Fibroblast of lung (primary cell): ENCODE data around the gene LAMA4.

ENCODE experiments used
- EZH2 ChIP-seq: IDR thresholded peaks from 2 replicates; pipeline ENCODE4 v1.5.1; 2012; ENCODE audit warnings: low read length, control low read depth, mild to moderate bottlenecking; ENCODE audit errors: missing control alignments
- TF ChIP-seq, protein P1 (sequence below), 2 donors: IDR thresholded peaks in 1 of 2; conservative IDR thresholded peaks in 1 of 2; 1 replicate in 1 of 2; 2 replicates in 1 of 2; pipeline ENCODE4 v1.5.1; 2011 to 2012; ENCODE audit warnings: low read length in 2 of 2, control low read depth in 1 of 2, inconsistent platforms in 1 of 2, low read depth in 1 of 2, mild to moderate bottlenecking in 1 of 2

DNA sequence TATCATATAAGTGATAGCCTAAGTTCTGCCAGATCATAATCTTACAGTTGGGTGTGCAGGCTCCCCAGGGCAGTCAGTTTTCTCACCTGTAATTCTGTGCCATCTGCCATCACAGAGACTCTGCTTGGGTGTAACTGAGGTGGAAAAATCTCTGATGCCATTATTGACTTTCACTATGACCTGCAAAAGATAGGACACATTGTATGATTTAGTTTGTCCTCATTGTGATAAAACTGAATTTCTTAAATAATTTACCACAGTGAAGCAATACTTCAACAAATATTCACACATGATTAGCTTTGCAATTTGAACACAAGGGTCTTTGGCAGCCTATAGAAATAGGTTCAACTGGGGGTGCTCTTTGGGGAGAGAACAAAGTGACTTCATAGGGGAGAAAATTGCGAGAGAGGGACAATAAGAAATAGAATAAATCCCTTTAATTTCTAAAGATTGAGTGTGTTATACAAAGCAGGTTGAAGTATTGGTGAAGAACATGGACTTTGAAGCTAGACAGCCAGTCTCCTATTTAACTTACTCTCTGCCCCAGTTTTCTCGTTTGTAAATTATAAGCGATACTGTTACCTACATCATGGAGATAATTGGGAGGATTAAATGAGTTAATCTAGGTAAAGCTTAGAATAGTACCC lies 139.7 kb downstream of the LAMA4 start:
- TF ChIP-seq, protein P1, sequence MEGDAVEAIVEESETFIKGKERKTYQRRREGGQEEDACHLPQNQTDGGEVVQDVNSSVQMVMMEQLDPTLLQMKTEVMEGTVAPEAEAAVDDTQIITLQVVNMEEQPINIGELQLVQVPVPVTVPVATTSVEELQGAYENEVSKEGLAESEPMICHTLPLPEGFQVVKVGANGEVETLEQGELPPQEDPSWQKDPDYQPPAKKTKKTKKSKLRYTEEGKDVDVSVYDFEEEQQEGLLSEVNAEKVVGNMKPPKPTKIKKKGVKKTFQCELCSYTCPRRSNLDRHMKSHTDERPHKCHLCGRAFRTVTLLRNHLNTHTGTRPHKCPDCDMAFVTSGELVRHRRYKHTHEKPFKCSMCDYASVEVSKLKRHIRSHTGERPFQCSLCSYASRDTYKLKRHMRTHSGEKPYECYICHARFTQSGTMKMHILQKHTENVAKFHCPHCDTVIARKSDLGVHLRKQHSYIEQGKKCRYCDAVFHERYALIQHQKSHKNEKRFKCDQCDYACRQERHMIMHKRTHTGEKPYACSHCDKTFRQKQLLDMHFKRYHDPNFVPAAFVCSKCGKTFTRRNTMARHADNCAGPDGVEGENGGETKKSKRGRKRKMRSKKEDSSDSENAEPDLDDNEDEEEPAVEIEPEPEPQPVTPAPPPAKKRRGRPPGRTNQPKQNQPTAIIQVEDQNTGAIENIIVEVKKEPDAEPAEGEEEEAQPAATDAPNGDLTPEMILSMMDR (conservative IDR thresholded peaks at IDR 0.05 in 1 of 2, IDR thresholded peaks at IDR 0.05 in 1 of 2; ENCODE audit: low read depth in 1 of 2, low read length in 2 of 2): no peak
- no peak for TF ChIP-seq EZH2
